ENCODE data around the gene NTM. TPM values are rescaled to one million over a fixed set of nuclear protein-coding genes. Genes with fewer than 3 reads are reported as not detected.
"Not testable (repeated sequence)": the region's sequence is repeated elsewhere in the genome, so short reads cannot be mapped to it uniquely, and the experiment has no call there.

NTM gene
- total RNA-seq, 1 donor from 2014 or later, result 11.2 TPM

DNA sequence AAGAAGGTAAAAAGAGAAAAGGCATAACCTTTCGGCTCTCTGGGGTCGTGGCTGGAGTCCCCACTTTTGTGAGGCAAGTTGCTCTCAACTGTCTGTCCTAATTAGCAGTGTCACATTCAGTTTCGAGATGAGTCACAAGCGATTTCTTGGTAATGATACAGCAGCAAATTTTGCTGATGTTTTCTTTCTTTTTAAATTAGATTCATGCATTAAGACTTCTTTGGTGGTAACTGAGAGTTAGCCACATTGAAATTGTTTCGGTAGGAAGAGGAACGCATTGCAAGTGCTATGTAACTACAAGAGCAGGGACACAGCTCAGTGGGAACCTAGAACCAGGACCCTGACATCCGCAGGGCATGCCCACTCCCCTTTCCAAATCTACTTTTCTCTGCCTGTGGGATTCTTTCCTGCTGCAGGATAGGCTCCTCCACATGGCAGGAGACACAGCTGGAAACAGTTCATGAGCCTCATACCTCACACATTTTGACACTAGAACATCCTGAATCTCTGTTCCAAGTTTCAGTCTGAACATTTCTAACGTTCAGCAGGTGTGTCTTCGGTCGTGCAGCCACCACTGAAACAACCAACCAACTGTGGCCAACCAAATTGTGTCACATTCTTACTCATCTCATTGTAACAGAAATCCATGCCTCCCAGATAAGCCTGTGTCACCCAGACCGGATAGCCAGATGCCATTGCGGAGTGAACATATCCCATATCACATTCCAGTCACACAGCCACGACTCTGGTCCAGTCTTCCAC, 987.6 kb downstream of the NTM start:
- no peak for DNase-seq (ENCODE audit: low spot score)

DNA sequence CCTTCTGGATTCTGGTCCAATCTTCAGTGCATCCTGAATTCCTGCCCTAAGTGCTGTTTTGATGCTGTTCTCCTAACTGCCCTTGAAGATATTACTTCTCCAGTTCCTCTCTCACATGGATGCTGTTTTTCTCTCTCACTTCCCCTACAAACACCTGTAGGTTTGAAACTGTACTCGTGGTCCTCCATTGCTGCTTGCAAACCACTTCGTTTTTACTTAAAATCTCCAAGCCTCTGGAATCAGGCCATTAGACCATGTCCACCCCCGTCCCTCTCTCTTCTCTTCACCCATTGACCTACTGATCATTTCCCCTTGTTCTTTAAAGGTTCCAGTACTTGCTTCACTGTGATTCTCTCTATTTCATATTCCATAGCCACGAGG, 988.1 kb downstream of the NTM start:
- no peak for DNase-seq (ENCODE audit: low spot score)

DNA sequence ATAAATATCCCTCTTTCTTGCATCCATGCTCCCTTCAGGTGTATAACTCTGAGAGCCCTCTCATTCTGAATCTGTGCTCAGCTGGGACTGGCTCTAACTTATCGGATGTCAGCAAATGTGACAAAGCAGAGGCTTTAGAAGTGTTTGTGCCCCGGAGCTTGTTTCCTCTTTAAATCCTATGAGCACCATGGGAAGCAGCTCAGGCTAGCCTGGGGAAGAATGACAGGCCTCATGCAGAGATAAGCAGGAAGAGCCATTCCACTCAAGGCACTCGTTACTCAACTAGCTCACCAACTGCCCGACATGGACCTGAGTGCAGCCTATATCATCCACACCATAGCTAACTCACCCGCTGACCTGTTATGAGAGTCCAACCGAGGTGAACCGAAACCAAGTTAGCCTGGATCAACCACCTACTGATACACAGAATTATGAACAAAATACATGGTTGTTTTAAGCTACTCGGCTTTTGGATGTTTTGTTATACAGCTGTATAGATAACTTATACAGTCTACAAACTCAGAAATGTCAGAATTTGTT, 990.7 kb downstream of the NTM start:
- DNase-seq (ENCODE audit: low spot score), result no peak

DNA sequence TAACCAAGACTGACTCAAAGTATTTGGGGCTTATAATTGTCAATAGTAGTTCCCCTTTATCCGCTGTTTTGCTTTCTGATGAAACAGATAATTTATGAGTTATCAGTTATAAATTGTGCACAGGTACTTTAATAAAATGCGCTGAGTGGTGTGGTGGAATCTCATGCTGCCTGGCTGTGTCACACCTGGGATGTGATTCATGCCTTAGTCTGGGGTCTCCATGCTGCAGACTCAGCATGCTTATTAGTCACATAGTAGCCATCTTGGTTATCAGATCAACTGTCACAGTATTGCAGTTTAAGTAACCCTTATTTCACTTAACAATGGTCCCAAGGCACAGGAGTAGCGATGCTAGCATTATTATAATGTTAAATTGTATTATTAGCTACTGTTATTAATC, 995.2 kb downstream of the NTM start:
- DNase-seq (ENCODE audit: low spot score), result no peak

DNA sequence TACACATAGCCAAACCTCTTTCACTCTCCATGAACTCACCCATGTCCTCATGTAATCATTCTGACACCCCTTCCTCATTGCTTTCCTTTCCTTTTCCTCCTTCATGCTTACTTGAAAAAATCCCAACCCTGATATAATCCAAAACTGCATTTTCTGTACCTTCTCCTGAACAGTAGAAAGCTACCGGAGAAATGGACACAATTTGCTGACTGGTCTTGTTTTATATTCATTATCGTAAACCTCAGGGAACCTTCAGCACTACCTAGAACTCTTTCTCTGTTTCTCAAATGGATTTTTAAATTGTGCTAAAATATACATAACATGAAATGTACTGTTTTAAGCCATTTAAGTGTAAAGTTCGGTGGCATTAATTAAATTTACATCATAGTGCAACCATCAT, 996.9 kb downstream of the NTM start:
- no peak for DNase-seq (ENCODE audit: low spot score)

DNA sequence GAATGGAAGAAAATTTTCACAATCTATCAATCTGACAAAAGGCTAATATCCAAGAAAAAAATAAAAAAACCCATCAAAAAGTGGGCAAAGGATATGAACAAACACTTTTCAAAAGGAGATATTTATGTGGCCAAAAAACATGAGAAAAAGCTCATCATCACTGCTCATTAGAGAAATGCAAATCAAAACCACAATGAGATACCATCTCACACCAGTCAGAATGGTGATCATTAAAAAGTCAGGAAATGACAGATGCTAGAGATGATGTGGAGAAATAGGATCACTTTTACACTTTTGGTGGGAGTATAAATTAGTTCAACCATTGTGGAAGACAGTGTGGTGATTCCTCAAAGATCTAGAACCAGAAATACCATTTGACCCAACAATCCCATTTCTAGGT, 999.7 kb downstream of the NTM start:
- not testable (repeated sequence) for DNase-seq (ENCODE audit: low spot score)

DNA sequence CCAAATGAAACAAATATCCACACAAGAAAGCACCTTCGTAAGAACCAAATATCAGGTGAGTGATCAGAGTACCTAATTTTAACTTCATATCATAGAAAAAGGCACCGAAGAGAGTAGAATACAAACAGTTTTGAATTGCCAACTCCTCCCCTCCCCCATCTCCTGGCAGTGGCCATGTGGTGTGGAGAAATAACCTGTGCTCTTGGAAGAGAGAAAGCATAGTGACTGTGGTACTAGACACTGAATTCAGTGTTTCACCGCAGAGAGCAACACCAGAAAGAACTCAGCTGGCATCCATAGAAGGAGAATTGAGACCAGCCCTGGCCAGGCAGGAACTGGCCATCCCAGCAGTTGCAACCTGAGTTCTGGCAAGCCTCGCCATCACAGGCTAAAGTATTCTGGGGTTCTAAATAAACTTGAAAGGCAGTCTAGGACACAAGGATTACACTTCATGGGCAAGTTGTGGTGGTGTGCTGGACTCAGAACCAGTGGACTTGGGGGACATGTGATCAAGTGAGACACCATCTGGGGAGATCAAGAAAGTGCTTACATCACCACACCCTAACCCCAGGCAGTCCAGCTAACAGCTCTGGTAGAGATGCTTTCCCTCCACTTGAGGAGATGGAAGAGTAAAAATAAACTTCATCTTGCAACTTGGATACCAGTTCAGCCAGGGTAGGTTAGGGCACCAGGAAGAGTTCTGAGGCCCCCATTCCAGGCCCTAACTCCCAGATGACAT, 1003.2 kb downstream of the NTM start:
- DNase-seq (ENCODE audit: low spot score), result no peak

DNA sequence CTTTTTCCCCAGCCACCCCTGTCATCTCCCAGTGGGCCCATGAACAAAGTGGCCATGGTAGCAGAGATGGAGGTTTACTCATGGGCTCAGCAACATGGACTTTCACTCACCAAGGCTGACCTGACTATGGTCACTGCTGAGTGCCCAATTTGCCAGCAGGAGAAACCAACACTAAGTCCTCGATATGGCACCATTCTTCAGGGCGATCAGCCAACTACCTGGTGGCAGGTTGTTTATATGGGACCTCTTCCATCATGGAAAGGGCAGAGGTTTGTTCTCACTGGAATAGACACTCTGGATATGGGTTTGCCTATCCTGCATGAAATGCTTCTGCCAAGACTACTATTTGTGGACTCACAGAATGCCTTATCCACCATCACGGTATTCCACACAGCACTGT, 1009.1 kb downstream of the NTM start:
- DNase-seq (ENCODE audit: low spot score), result no peak
